Measurements from ENCODE around the gene INTS11.
A peak's percentile ranks its signal among the peaks of the same experiment; 100 is the strongest.

The INTS11 gene

GRCh38 chr1:1307923-1308755 lies 16.3 kb downstream of the INTS11 start, which contains the start of the genes ACAP3 and PUSL1 (continued):
- TF ChIP-seq TCF7L2 (IDR thresholded peaks at IDR 0.05; ENCODE audit: borderline replicate concordance, low read depth, low read length) (no peak), PRDM6 (tag by site-specific recombination; IDR thresholded peaks at IDR 0.05) (no peak), AEBP2 (tag by site-specific recombination; IDR thresholded peaks at IDR 0.05; ENCODE audit: borderline replicate concordance) (no peak), ZNF391 (tag by site-specific recombination; IDR thresholded peaks at IDR 0.05; ENCODE audit: borderline replicate concordance, low read depth) (peak; percentile 80; the same call in 1 of the 2 replicates), ZNF549 (tag by site-specific recombination; IDR thresholded peaks at IDR 0.05) (no peak), ZNF354C (tag by site-specific recombination; IDR thresholded peaks at IDR 0.05; ENCODE audit: borderline replicate concordance, low read depth) (no peak), ZNF830 (tag by site-specific recombination; IDR thresholded peaks at IDR 0.05; ENCODE audit: low read depth) (no peak), KLF7 (tag by site-specific recombination; IDR thresholded peaks at IDR 0.05; ENCODE audit: borderline replicate concordance) (peak; percentile 84; the same call in 1 of the 2 replicates), ZNF280C (tag by site-specific recombination; IDR thresholded peaks at IDR 0.05) (no peak), ZBTB21 (tag by site-specific recombination; IDR thresholded peaks at IDR 0.05) (no peak), ZNF274 (IDR thresholded peaks at IDR 0.05; ENCODE audit: low read length) (no peak), ZNF274 (tag by site-specific recombination; IDR thresholded peaks at IDR 0.05; ENCODE audit: borderline replicate concordance) (no peak), REPIN1 (tag by site-specific recombination; IDR thresholded peaks at IDR 0.05; ENCODE audit: low read depth) (peak; percentile 91; the same call in 1 of the 2 replicates), ZNF324 (tag by site-specific recombination; IDR thresholded peaks at IDR 0.05) (peak; percentile 94), ZNF837 (tag by site-specific recombination; IDR thresholded peaks at IDR 0.05) (0 out of 2 replicates have a peak, but pooled peaks have one; percentile 17), ZNF426 (tag by site-specific recombination; IDR thresholded peaks at IDR 0.05) (no peak), ZNF140 (tag by site-specific recombination; IDR thresholded peaks at IDR 0.05) (no peak), FEZF1 (tag by site-specific recombination; IDR thresholded peaks at IDR 0.05) (peak; percentile 6; the same call in 1 of the 2 replicates), ZNF785 (tag by site-specific recombination; IDR thresholded peaks at IDR 0.05) (peak; percentile 60; the same call in 1 of the 2 replicates), ZNF202 (tag by site-specific recombination; IDR thresholded peaks at IDR 0.05; ENCODE audit: borderline replicate concordance) (no peak), TRIM28 (IDR thresholded peaks at IDR 0.05; ENCODE audit: borderline replicate concordance, low read length) (no peak), ZNF654 (tag by site-specific recombination; IDR thresholded peaks at IDR 0.05; ENCODE audit: low read depth) (no peak), ZFP3 (tag by site-specific recombination; IDR thresholded peaks at IDR 0.05; ENCODE audit: low read depth) (no peak), INSM2 (tag by site-specific recombination; IDR thresholded peaks at IDR 0.05) (peak; percentile 63; the same call in 1 of the 2 replicates), ZNF629 (tag by site-specific recombination; IDR thresholded peaks at IDR 0.05) (peak; percentile 80), ZNF184 (tag by site-specific recombination; IDR thresholded peaks at IDR 0.05) (0 out of 2 replicates have a peak, but pooled peaks have one; percentile 34), PRDM4 (tag by site-specific recombination; IDR thresholded peaks at IDR 0.05) (peak; percentile 53; the same call in 1 of the 2 replicates), ZBTB26 (tag by site-specific recombination; optimal IDR thresholded peaks at IDR 0.05) (peak; percentile 96)

Measured in HEK293 (cell line).